ENCODE measurements around the gene TAS2R14. TPM values are rescaled to one million over a fixed set of nuclear protein-coding genes. Genes with fewer than 3 reads are reported as not detected.

The TAS2R14 gene
- total RNA-seq, 2 donors from 2014 or later = 0.39 to 1.2 TPM

- Histone ChIP-seq H3K27me3 (no peaks in the 10 kb centered on the region), H3K4me3 (no peak overlapping the region), H3K4me1 (no peaks in the 10 kb centered on the region), H3K9me3 (no peaks in the 10 kb centered on the region), H3K27ac (no peak overlapping the region), H3K36me3 (no peaks in the 10 kb centered on the region)
- TF ChIP-seq CTCF (IDR thresholded peaks at IDR 0.05) = no peak
- no peak for DNase-seq (ENCODE audit: low spot score)
Observed at GRCh38 chr12:10936506-10936905, 2.6 kb downstream of the TAS2R14 start.

- H3K27ac ChIP-seq = no peak within 1 kb of the TSS
- H3K9me3 ChIP-seq = no peaks in the 10 kb centered on the region
- no peak within 1 kb of the TSS for H3K4me3 ChIP-seq
- no peaks in the 10 kb centered on the region for H3K36me3 ChIP-seq
- H3K4me1 ChIP-seq = no peaks in the 10 kb centered on the region
- H3K27me3 ChIP-seq = no peaks in the 10 kb centered on the region
- TF ChIP-seq CTCF (IDR thresholded peaks at IDR 0.05) = no peak
- DNase-seq (ENCODE audit: low spot score) = no peak
Observed at GRCh38 chr12:10928746-10929286, 10.2 kb downstream of the TAS2R14 start, which contains the start of gene PRH2. Gene PRH2, plus strand, starts transcription at chr12:10929236. Its CDS starts 38 bp downstream, at chr12:10929274.

- H3K36me3 ChIP-seq = no peaks in the 10 kb centered on the region
- no peak for TF ChIP-seq CTCF (IDR thresholded peaks at IDR 0.05)
- no peak overlapping the region for H3K27ac ChIP-seq
- H3K4me3 ChIP-seq = no peak overlapping the region
- no peaks in the 10 kb centered on the region for H3K9me3 ChIP-seq
- no peaks in the 10 kb centered on the region for H3K27me3 ChIP-seq
- no peak for DNase-seq (ENCODE audit: low spot score)
- no peaks in the 10 kb centered on the region for H3K4me1 ChIP-seq
Observed at GRCh38 chr12:10926269-10926668, 12.8 kb downstream of the TAS2R14 start.

- Histone ChIP-seq H3K36me3 (no peaks in the 10 kb centered on the region), H3K9me3 (no peaks in the 10 kb centered on the region), H3K4me1 (no peaks in the 10 kb centered on the region), H3K27ac (no peak overlapping the region), H3K27me3 (no peaks in the 10 kb centered on the region), H3K4me3 (no peak overlapping the region)
- DNase-seq (ENCODE audit: low spot score) = no peak
- TF ChIP-seq CTCF (IDR thresholded peaks at IDR 0.05) = no peak
Observed at GRCh38 chr12:10919809-10920208, 19.3 kb downstream of the TAS2R14 start.

GRCh38 chr12:10910380-10910779, 28.7 kb downstream of the TAS2R14 start:
- no peaks in the 10 kb centered on the region for H3K36me3 ChIP-seq
- no peaks in the 10 kb centered on the region for H3K4me1 ChIP-seq
- no peak overlapping the region for H3K4me3 ChIP-seq
- no peak for DNase-seq (ENCODE audit: low spot score)
- H3K27ac ChIP-seq = no peak overlapping the region
- no peak for TF ChIP-seq CTCF (IDR thresholded peaks at IDR 0.05)
- no peaks in the 10 kb centered on the region for H3K27me3 ChIP-seq
- peaks cover 0 to 1% of the 10 kb centered on the region in 2 donors for H3K9me3 ChIP-seq

GRCh38 chr12:10909462-10909861, 29.6 kb downstream of the TAS2R14 start, which contains the start of gene TAS2R13:
Gene TAS2R13, minus strand, starts transcription at chr12:10909562. Its CDS starts 264 bp downstream, at chr12:10909298.
- H3K36me3 ChIP-seq = no peaks in the 10 kb centered on the region
- DNase-seq (ENCODE audit: low spot score) = no peak
- H3K27me3 ChIP-seq = no peaks in the 10 kb centered on the region
- no peak within 1 kb of the TSS for H3K27ac ChIP-seq
- TF ChIP-seq CTCF (IDR thresholded peaks at IDR 0.05) = no peak
- H3K4me3 ChIP-seq = no peak within 1 kb of the TSS
- H3K4me1 ChIP-seq = no peaks in the 10 kb centered on the region
- H3K9me3 ChIP-seq = peaks cover 5 to 10% of the 10 kb centered on the region in 2 donors
